Calu3 (cell line): ENCODE results near the gene MUSTN1. TPM values are rescaled to one million over a fixed set of nuclear protein-coding genes. Genes with fewer than 3 reads are reported as not detected.

ENCODE experiments used
- BruUV-seq: library from RNA; stranded (reverse); fragments of 400-500 nt; replicated peaks from 2 replicates; lab custom pipeline; 2021; lab: Mats Ljungman, UMichigan
- CTCF ChIA-PET: fragments of 300-600 bp; sonication (Branson Sonifier 250); formaldehyde crosslinking; loops from one replicate; lab custom pipeline; 2022; ENCODE audit warnings: antibody characterized with exemption; lab: Charles Lee
- DNase-seq: peaks from one replicate; pipeline ENCODE4 v3.0.0; 2022
- H3K27ac Mint-ChIP-seq: one replicate; pipeline ENCODE4 v1.8.0; 2022; ENCODE audit warnings: mixed read lengths; ENCODE audit not compliant: unreplicated experiment
- H3K27me3 Mint-ChIP-seq: one replicate; pipeline ENCODE4 v1.8.0; 2022; ENCODE audit warnings: mixed read lengths; ENCODE audit not compliant: unreplicated experiment
- H3K36me3 Mint-ChIP-seq: one replicate; pipeline ENCODE4 v1.8.0; 2022; ENCODE audit warnings: mild to moderate bottlenecking, moderate library complexity, mixed read lengths; ENCODE audit not compliant: insufficient read depth, unreplicated experiment
- H3K4me1 Mint-ChIP-seq: one replicate; pipeline ENCODE4 v1.8.0; 2022; ENCODE audit warnings: mild to moderate bottlenecking, low read depth, mixed read lengths; ENCODE audit not compliant: unreplicated experiment
- H3K4me3 Mint-ChIP-seq: one replicate; pipeline ENCODE4 v1.8.0; 2022; ENCODE audit warnings: mild to moderate bottlenecking, low read depth, moderate library complexity, mixed read lengths; ENCODE audit not compliant: unreplicated experiment
- H3K9me3 Mint-ChIP-seq: one replicate; pipeline ENCODE4 v1.8.0; 2022; ENCODE audit warnings: low read depth, mixed read lengths; ENCODE audit not compliant: unreplicated experiment
- intact Hi-C: fragments of 100-400 bp; cut with micrococcal nuclease; formaldehyde crosslinking; loops from one replicate; pipeline ENCODE4 v1.10.0; 2022; ENCODE audit not compliant: unreplicated experiment
- total RNA-seq: library from RNA; stranded (reverse); gene quantifications from 2 replicates; pipeline ENCODE4 v1.2.3, GENCODE V29; 2022
- TF ChIP-seq, protein P1 (sequence below): fragments of 200-600 bp; IDR thresholded peaks from one replicate; pipeline ENCODE4 v1.8.0; 2022; ENCODE audit warnings: antibody characterized with exemption; ENCODE audit not compliant: unreplicated experiment

MUSTN1 gene
- total RNA-seq, 1 experiment from 2014 or later: 0.66 TPM

DNA sequence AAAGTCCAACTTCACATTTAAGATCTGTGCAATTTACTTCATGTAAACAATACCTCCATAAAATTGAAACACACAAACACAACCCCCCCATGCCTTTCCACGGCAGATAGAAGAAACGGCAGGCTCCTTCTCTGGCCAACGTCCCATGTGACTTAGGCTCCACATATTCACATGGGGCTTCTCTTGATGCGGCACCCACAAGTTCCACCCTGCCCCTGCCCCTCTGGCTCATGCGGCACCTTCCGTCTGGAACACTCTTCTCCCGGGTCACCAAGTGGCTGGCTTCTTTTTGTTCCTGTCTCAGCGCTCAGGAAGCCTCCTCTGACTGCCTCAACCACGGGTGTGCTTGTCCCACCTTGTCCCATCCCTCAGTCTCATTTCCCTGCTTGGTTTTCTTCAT, 36.9 kb upstream of the MUSTN1 start:
- no peaks in the 10 kb centered on the region for H3K27me3 Mint-ChIP-seq
- DNase-seq: no peak
- no TSS peak for BruUV-seq
- intact Hi-C loops: no loop called here
- H3K36me3 Mint-ChIP-seq: peaks cover 6% of the 10 kb centered on the region
- CTCF ChIA-PET: no interaction called here
- H3K9me3 Mint-ChIP-seq: no peaks in the 10 kb centered on the region
- TF ChIP-seq, protein P1, sequence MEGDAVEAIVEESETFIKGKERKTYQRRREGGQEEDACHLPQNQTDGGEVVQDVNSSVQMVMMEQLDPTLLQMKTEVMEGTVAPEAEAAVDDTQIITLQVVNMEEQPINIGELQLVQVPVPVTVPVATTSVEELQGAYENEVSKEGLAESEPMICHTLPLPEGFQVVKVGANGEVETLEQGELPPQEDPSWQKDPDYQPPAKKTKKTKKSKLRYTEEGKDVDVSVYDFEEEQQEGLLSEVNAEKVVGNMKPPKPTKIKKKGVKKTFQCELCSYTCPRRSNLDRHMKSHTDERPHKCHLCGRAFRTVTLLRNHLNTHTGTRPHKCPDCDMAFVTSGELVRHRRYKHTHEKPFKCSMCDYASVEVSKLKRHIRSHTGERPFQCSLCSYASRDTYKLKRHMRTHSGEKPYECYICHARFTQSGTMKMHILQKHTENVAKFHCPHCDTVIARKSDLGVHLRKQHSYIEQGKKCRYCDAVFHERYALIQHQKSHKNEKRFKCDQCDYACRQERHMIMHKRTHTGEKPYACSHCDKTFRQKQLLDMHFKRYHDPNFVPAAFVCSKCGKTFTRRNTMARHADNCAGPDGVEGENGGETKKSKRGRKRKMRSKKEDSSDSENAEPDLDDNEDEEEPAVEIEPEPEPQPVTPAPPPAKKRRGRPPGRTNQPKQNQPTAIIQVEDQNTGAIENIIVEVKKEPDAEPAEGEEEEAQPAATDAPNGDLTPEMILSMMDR: no peak
- no peak overlapping the region for H3K27ac Mint-ChIP-seq
- H3K4me3 Mint-ChIP-seq: no peak overlapping the region
- H3K4me1 Mint-ChIP-seq: no peaks in the 10 kb centered on the region

DNA sequence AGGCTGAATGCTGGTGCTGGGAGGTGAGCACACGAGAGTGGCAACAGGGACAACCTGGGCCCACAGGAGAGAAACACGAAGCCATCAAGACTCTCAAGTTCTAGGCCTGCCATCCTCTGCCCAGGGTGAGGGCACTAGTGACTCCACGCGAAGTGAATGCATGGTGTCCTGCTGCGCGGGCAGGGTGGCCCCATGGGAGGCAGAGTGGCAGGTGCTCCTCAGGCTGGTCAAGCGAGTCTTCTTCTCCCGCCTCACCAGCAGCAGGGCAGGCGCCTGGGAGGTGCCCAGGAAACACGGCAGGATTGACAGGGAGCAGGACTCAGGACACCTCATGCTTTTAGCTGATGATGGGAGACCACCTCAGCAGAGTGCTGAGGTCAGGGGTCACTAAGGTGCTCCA, 35.7 kb upstream of the MUSTN1 start:
- H3K36me3 Mint-ChIP-seq: peaks cover 6% of the 10 kb centered on the region
- no peak for DNase-seq
- no peaks in the 10 kb centered on the region for H3K27me3 Mint-ChIP-seq
- no peak overlapping the region for H3K27ac Mint-ChIP-seq
- no peak overlapping the region for H3K4me3 Mint-ChIP-seq
- TF ChIP-seq, protein P1: no peak
- peaks cover 3% of the 10 kb centered on the region for H3K9me3 Mint-ChIP-seq
- intact Hi-C loops: no loop called here
- H3K4me1 Mint-ChIP-seq: no peaks in the 10 kb centered on the region
- no TSS peak for BruUV-seq
- CTCF ChIA-PET: interaction anchor here (0.7 kb wide), 1 partner anchor 347 kb away, joined by 4 read pairs; no protein-coding TSS in a partner anchor

DNA sequence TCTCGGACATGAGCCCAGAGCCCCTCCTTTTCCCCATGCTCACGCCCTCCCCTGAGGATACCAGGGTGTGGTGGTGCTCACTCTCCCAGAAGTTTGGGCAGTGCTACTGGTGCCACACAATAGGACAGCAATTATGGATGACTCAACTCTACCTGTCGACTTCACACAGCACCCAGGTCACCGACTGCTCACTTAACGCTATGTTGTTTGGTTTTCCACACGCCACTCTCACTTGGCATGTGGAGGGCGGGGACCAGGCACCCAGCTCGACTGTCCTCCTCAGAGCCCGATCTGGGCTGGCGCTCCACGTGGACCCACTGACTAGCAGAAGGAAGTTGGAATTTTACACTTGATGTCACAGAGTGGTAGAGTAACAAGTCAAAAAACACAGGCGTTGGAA, 31.6 kb upstream of the MUSTN1 start:
- Mint-ChIP-seq H3K4me3 (no peak overlapping the region), H3K27ac (no peak overlapping the region), H3K36me3 (no peaks in the 10 kb centered on the region), H3K27me3 (no peaks in the 10 kb centered on the region), H3K9me3 (peaks cover 6% of the 10 kb centered on the region), H3K4me1 (no peaks in the 10 kb centered on the region)
- CTCF ChIA-PET: no interaction called here
- TF ChIP-seq, protein P1: no peak
- no TSS peak for BruUV-seq
- no peak for DNase-seq
- intact Hi-C loops: no loop called here

DNA sequence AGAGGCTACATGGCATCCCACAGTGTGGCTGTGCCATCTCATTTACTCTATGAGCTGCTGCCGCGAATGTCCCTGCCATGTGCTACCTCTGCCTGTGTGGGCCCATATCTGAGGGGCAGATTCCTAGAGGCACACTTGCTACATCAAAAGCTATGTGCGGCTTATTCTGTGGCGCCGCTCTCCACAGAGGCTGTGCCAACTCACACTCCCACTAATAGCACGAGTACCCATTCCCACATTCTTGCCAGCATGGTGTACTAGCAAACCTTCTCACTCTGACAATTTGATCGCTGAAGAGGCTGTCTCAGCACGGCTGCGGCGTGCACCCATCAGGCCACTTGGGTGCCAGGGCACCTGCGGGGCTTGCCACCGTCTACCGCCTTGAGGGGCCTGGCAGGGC, 31.2 kb upstream of the MUSTN1 start:
- TF ChIP-seq, protein P1: no peak
- no peaks in the 10 kb centered on the region for H3K4me1 Mint-ChIP-seq
- BruUV-seq: no TSS peak

More for the DNA sequence above, 31.2 kb upstream of the MUSTN1 start:
- no peak for DNase-seq
- no peak overlapping the region for H3K4me3 Mint-ChIP-seq
- no peak overlapping the region for H3K27ac Mint-ChIP-seq
- CTCF ChIA-PET: no interaction called here
- H3K36me3 Mint-ChIP-seq: no peaks in the 10 kb centered on the region
- H3K27me3 Mint-ChIP-seq: no peaks in the 10 kb centered on the region
- H3K9me3 Mint-ChIP-seq: peaks cover 6% of the 10 kb centered on the region
- intact Hi-C loops: no loop called here
